Trophoblast cell (in vitro differentiated cells and primary cell): ENCODE measurements around the gene BLACAT1.

ENCODE experiments used
- DNase-seq, 2 donors: peaks; one replicate each; pipeline ENCODE4 v3.0.0-alpha.2; 2016
- H2AFZ ChIP-seq: 2 replicates; pipeline ENCODE4 v1.6.1; 2013; ENCODE audit warnings: low read length, moderate library complexity, mild to moderate bottlenecking; ENCODE audit not compliant: insufficient read depth, poor library complexity
- H2AK5ac ChIP-seq: 2 replicates; pipeline ENCODE4 v1.6.1; 2013; ENCODE audit warnings: mild to moderate bottlenecking, low read length
- H2BK120ac ChIP-seq: 2 replicates; pipeline ENCODE4 v1.6.1; 2013; ENCODE audit warnings: low read length, mild to moderate bottlenecking, moderate library complexity; ENCODE audit not compliant: insufficient read depth, poor library complexity
- H2BK12ac ChIP-seq: 2 replicates; pipeline ENCODE4 v1.6.1; 2013; ENCODE audit warnings: mild to moderate bottlenecking, low read length, moderate library complexity
- H2BK5ac ChIP-seq: 2 replicates; pipeline ENCODE4 v1.6.1; 2013; ENCODE audit warnings: low read length, low read depth, moderate library complexity, mild to moderate bottlenecking; ENCODE audit not compliant: poor library complexity
- H3K14ac ChIP-seq: 2 replicates; pipeline ENCODE4 v1.6.1; 2013; ENCODE audit warnings: mild to moderate bottlenecking, low read length
- H3K18ac ChIP-seq: 2 replicates; pipeline ENCODE4 v1.6.1; 2013; ENCODE audit warnings: mild to moderate bottlenecking, low read length
- H3K23ac ChIP-seq: 2 replicates; pipeline ENCODE4 v1.6.1; 2013; ENCODE audit warnings: low read length
- H3K27ac ChIP-seq: 2 replicates; pipeline ENCODE4 v1.5.1; 2013; ENCODE audit warnings: low read depth, mild to moderate bottlenecking, inconsistent platforms, low read length, moderate library complexity
- H3K27me3 ChIP-seq: 2 replicates; pipeline ENCODE4 v1.6.1; 2013; ENCODE audit warnings: inconsistent platforms, mild to moderate bottlenecking, low read length, moderate library complexity; ENCODE audit not compliant: insufficient read depth
- H3K36me3 ChIP-seq, 2 experiments: 1 replicate in 1 of 2; 2 replicates in 1 of 2; pipeline ENCODE4 v1.6.1; 2013; ENCODE audit warnings: low read length in 2 of 2, mild to moderate bottlenecking in 2 of 2, moderate library complexity in 1 of 2; ENCODE audit not compliant: insufficient read depth in 2 of 2, control insufficient read depth in 1 of 2
- H3K4ac ChIP-seq: 2 replicates; pipeline ENCODE4 v1.6.1; 2013; ENCODE audit warnings: low read depth, mild to moderate bottlenecking, low read length, moderate library complexity
- H3K4me1 ChIP-seq, 2 experiments: 1 replicate in 1 of 2; 2 replicates in 1 of 2; pipeline ENCODE4 v1.6.1; 2013; ENCODE audit warnings: low read length in 2 of 2, mild to moderate bottlenecking in 2 of 2, moderate library complexity in 1 of 2; ENCODE audit not compliant: insufficient read depth in 2 of 2, control insufficient read depth in 1 of 2
- H3K4me2 ChIP-seq: 2 replicates; pipeline ENCODE4 v1.6.1; 2013; ENCODE audit warnings: inconsistent platforms, mild to moderate bottlenecking, low read length, moderate library complexity
- H3K4me3 ChIP-seq: 2 replicates; pipeline ENCODE4 v1.5.1; 2013; ENCODE audit warnings: mild to moderate bottlenecking, low read depth, low read length, inconsistent platforms
- H3K79me1 ChIP-seq: one replicate; pipeline ENCODE4 v1.6.1; 2013; ENCODE audit warnings: low read length
- H3K79me2 ChIP-seq: 2 replicates; pipeline ENCODE4 v1.6.1; 2013; ENCODE audit warnings: low read length, mild to moderate bottlenecking; ENCODE audit not compliant: control insufficient read depth, insufficient read depth, poor library complexity
- H3K9ac ChIP-seq: 2 replicates; pipeline ENCODE4 v1.6.1; 2013; ENCODE audit warnings: mild to moderate bottlenecking, low read length
- H3K9me3 ChIP-seq: 2 replicates; pipeline ENCODE4 v1.6.1; 2013; ENCODE audit warnings: low read depth, mild to moderate bottlenecking, control low read depth, inconsistent platforms, low read length; ENCODE audit not compliant: insufficient read depth
- H4K12ac ChIP-seq: 2 replicates; pipeline ENCODE4 v1.6.1; 2013; ENCODE audit warnings: low read depth, mild to moderate bottlenecking, low read length, moderate library complexity
- H4K8ac ChIP-seq: 2 replicates; pipeline ENCODE4 v1.6.1; 2013; ENCODE audit warnings: low read depth, mild to moderate bottlenecking, low read length, moderate library complexity
- H4K91ac ChIP-seq: one replicate; pipeline ENCODE4 v1.6.1; 2013; ENCODE audit warnings: low read depth, mild to moderate bottlenecking, low read length, moderate library complexity
- WGBS: extraction: QIAGEN DNeasy Blood & Tissue Kit; methylation state at CpG from one replicate; pipeline ENCODE4 v1.1.7; 2013; ENCODE audit warnings: missing lambda C conversion rate; ENCODE audit not compliant: insufficient read length, insufficient coverage; ENCODE audit errors: extremely low coverage; 5-methylcytosine and 5-hydroxymethylcytosine counted together

BLACAT1 gene

GRCh38 chr1:205447457-205448341 is 8.1 kb downstream of the BLACAT1 start:
- no peaks in the 10 kb centered on the region for H3K36me3 ChIP-seq
- peaks cover 25% of the 10 kb centered on the region for H3K79me1 ChIP-seq

GRCh38 chr1:205446828-205447227 is 9.0 kb downstream of the BLACAT1 start:
- H4K91ac ChIP-seq, result no peak overlapping the region

More at GRCh38 chr1:205447457-205448341, 8.1 kb downstream of the BLACAT1 start:
- no CpG with 5 or more reads among the region's 19 CpGs for WGBS
- no peaks in the 10 kb centered on the region for H3K9me3 ChIP-seq
- peak overlapping the region; percentile 44 for H3K18ac ChIP-seq
- no peaks in the 10 kb centered on the region for H3K27me3 ChIP-seq
- peak overlapping the region; percentile 20 for H3K14ac ChIP-seq
- H3K23ac ChIP-seq, result no peak overlapping the region
- peak overlapping the region; percentile 43 for H2AFZ ChIP-seq
- no peak overlapping the region for H3K4me3 ChIP-seq
- H3K27ac ChIP-seq, result peak overlapping the region; percentile 92
- peak overlapping the region; percentile 80 for H3K4me2 ChIP-seq
- peak overlapping the region; percentile 99 for H4K91ac ChIP-seq
- peak overlapping the region; percentile 50 for H2BK5ac ChIP-seq
- peaks cover 39 to 40% of the 10 kb centered on the region in 2 experiments for H3K4me1 ChIP-seq
- peak overlapping the region; percentile 97 for H2BK120ac ChIP-seq
- peak overlapping the region; percentile 69 for H4K12ac ChIP-seq
- H2AK5ac ChIP-seq, result peak overlapping the region; percentile 50
- H3K9ac ChIP-seq, result no peak overlapping the region
- peak overlapping the region; percentile 20 for H2BK12ac ChIP-seq
- peak overlapping the region; percentile 77 for H3K4ac ChIP-seq
- no peak for DNase-seq
- peak overlapping the region; percentile 21 for H4K8ac ChIP-seq
- peaks cover 18% of the 10 kb centered on the region for H3K79me2 ChIP-seq

GRCh38 chr1:205445646-205445935 is 10.3 kb downstream of the BLACAT1 start:
- Histone ChIP-seq H3K27me3 (no peaks in the 10 kb centered on the region), H3K79me2 (peaks cover 15% of the 10 kb centered on the region), H4K8ac (no peak overlapping the region), H4K12ac (no peak overlapping the region), H3K79me1 (peaks cover 19% of the 10 kb centered on the region), H2AK5ac (no peak overlapping the region), H2BK5ac (no peak overlapping the region), H3K23ac (no peak overlapping the region), H3K36me3 (no peaks in the 10 kb centered on the region), H3K18ac (no peak overlapping the region), H3K4me2 (no peak overlapping the region), H3K9me3 (no peaks in the 10 kb centered on the region), H3K27ac (no peak overlapping the region), H2AFZ (no peak overlapping the region), H4K91ac (no peak overlapping the region), H3K4me1 (peaks cover 47 to 50% of the 10 kb centered on the region in 2 experiments), H2BK12ac (no peak overlapping the region), H3K9ac (no peak overlapping the region), H3K4me3 (no peak overlapping the region), H3K14ac (no peak overlapping the region), H2BK120ac (no peak overlapping the region), H3K4ac (no peak overlapping the region)
- no CpG with 5 or more reads among the region's 5 CpGs for WGBS
- DNase-seq, result no peak

More at GRCh38 chr1:205446828-205447227, 9.0 kb downstream of the BLACAT1 start:
- no CpG with 5 or more reads among the region's 9 CpGs for WGBS
- H3K14ac ChIP-seq, result no peak overlapping the region
- no peaks in the 10 kb centered on the region for H3K27me3 ChIP-seq
- H2BK5ac ChIP-seq, result no peak overlapping the region
- H3K4me2 ChIP-seq, result no peak overlapping the region
- no peak overlapping the region for H2BK120ac ChIP-seq
- no peak overlapping the region for H3K4ac ChIP-seq
- H4K12ac ChIP-seq, result no peak overlapping the region
- H3K79me2 ChIP-seq, result peaks cover 18% of the 10 kb centered on the region
- H3K27ac ChIP-seq, result no peak overlapping the region
- peaks cover 45 to 47% of the 10 kb centered on the region in 2 experiments for H3K4me1 ChIP-seq
- H3K9me3 ChIP-seq, result no peaks in the 10 kb centered on the region
- no peak overlapping the region for H3K9ac ChIP-seq
- H3K18ac ChIP-seq, result no peak overlapping the region
- H2BK12ac ChIP-seq, result no peak overlapping the region
- no peak overlapping the region for H3K23ac ChIP-seq
- no peak overlapping the region for H2AFZ ChIP-seq
- H4K8ac ChIP-seq, result no peak overlapping the region
- H2AK5ac ChIP-seq, result no peak overlapping the region
- no peaks in the 10 kb centered on the region for H3K36me3 ChIP-seq
- H3K79me1 ChIP-seq, result peaks cover 25% of the 10 kb centered on the region
- no peak overlapping the region for H3K4me3 ChIP-seq
- DNase-seq, result no peak

GRCh38 chr1:205444931-205445645 is 10.8 kb downstream of the BLACAT1 start:
- Histone ChIP-seq H3K4me2 (no peak overlapping the region), H4K8ac (no peak overlapping the region), H2BK120ac (no peak overlapping the region), H3K14ac (no peak overlapping the region), H3K27ac (no peak overlapping the region), H3K4ac (no peak overlapping the region), H2BK12ac (no peak overlapping the region), H4K12ac (no peak overlapping the region), H3K36me3 (peaks cover 0 to 2% of the 10 kb centered on the region in 2 experiments), H3K4me3 (no peak overlapping the region), H4K91ac (no peak overlapping the region), H3K79me2 (peaks cover 15% of the 10 kb centered on the region), H3K9me3 (no peaks in the 10 kb centered on the region), H3K23ac (no peak overlapping the region), H3K4me1 (peaks cover 48 to 51% of the 10 kb centered on the region in 2 experiments), H3K79me1 (peaks cover 16% of the 10 kb centered on the region), H3K18ac (no peak overlapping the region), H3K27me3 (no peaks in the 10 kb centered on the region), H2AK5ac (no peak overlapping the region), H3K9ac (no peak overlapping the region), H2AFZ (no peak overlapping the region), H2BK5ac (no peak overlapping the region)
- DNase-seq, result no peak
- no CpG with 5 or more reads among the region's 18 CpGs for WGBS
